NCI-H82 treated with DMSO at 0.1 percent for 48 hours (cell line): Measurements from ENCODE around the gene ANKRD55.
"Not testable (repeated sequence)": the region's sequence is repeated elsewhere in the genome, so short reads cannot be mapped to it uniquely, and the experiment has no call there.

Experiments
- DNase-seq: peaks from one replicate; lab custom pipeline; 2025; ENCODE audit not compliant: unreplicated experiment; lab: John Stamatoyannopoulos, UW

The ANKRD55 gene

GRCh38 chr5:56253924-56254323, 20.8 kb upstream of the ANKRD55 start:
- no peak for DNase-seq

DNA sequence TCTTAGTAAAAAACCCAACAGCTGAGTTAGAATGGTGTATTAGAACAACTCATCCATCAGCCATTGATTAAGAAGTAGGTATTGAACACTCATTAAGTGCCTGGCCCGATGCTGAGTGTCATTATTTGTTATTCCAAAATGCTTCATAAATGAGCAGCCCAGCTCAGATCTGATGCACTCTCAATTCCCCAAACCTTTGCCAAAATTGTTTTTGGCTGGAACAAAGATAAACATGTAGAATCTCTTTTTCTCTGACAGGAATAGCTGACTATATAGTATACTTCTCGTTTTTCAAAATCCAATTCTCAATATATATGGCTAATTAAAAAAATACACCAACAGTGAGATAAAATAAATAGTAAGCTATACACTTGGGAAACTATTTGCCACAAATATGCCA, 20.0 kb upstream of the ANKRD55 start:
- DNase-seq: no peak

GRCh38 chr5:56251918-56252553, 18.9 kb upstream of the ANKRD55 start:
- no peak for DNase-seq

GRCh38 chr5:56251440-56251839, 18.3 kb upstream of the ANKRD55 start:
- no peak for DNase-seq

DNA sequence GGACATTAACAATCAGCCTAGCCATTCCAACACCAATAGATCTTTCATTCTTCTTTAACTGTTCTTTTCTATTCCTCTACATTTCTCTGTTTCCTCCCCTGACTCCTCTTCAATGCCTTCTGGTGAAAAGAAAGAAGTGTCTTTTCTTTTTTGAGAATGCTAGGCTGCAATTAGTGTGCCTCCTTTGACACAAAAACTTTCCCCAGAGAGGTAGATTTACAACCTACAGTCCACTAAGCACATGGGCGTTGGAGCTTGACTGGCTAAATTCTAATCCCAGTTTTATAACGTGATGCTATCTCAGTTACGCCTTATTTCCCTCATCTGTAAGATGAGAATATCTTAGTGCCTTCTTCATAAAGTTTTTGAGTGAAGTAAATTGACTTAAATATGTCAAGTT, 16.9 kb upstream of the ANKRD55 start:
- DNase-seq: no peak

- not testable (repeated sequence) for DNase-seq
Observed at GRCh38 chr5:56249085-56249484, 16.0 kb upstream of the ANKRD55 start.

GRCh38 chr5:56247592-56247991, 14.5 kb upstream of the ANKRD55 start:
- no peak for DNase-seq

DNA sequence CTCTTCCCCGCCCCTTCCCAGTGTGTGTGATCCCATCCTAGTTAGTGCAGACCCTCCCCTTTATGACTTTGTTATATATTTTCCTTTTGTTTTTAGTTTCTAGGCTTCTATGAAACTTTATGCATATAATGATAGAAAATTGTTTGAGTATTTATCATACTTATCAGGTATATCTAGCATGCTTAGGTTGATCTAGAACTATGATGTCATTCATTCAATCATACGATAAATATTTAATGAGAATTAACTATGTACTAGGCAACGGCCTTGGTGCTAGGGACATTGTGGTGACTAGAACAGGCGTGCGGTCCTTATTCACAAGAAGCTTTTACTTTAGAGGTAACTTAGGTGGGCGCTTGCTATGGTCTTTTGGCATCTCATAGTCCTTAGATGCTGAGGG, 13.6 kb upstream of the ANKRD55 start:
- no peak for DNase-seq

DNA sequence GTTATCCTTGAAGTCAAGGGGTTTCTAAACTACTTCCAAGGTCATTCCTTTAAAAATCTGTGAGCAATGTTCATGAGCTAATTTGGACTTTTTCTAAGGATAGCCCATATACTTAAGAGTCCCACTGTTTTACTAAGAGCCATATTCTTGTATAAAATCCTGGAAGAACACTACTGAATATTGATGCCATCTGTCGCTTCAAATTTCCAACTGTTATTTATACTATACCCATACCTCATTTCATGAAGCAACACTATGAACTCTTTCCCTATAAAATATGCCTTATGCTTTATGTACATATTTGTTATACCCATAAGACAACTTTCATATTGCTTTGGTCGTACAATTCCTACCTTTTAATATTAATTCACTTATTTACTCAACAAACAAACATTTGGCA, 12.4 kb upstream of the ANKRD55 start:
- DNase-seq: no peak

- no peak for DNase-seq
Observed at GRCh38 chr5:56244627-56245026, 11.5 kb upstream of the ANKRD55 start.

DNA sequence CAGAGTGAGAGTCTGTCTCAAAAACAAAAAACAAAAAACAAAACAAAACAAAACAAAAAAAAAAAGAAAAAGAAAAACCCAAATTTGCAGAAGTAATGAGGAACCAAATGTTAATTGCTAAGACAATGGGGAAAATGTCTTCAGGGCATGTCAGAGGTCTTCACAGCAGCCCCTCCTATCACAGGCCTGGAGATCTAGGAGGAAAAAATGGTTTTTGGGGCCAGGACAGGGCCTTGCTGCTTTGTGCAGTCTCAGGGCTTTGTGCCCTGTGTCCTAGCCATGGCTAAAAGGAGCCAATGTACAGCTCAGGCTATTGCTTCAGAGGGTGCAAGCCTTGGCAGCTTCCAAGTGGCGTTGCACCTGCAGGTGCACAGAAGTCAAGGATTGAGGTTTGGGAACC, 9.1 kb upstream of the ANKRD55 start:
- not testable (repeated sequence) for DNase-seq

GRCh38 chr5:56232538-56232937, 592 bp downstream of the ANKRD55 start:
- DNase-seq: no peak

- DNase-seq: no peak
Observed at GRCh38 chr5:56230576-56230975, 2.6 kb downstream of the ANKRD55 start.

GRCh38 chr5:56229111-56229510, 4.0 kb downstream of the ANKRD55 start:
- DNase-seq: no peak

DNA sequence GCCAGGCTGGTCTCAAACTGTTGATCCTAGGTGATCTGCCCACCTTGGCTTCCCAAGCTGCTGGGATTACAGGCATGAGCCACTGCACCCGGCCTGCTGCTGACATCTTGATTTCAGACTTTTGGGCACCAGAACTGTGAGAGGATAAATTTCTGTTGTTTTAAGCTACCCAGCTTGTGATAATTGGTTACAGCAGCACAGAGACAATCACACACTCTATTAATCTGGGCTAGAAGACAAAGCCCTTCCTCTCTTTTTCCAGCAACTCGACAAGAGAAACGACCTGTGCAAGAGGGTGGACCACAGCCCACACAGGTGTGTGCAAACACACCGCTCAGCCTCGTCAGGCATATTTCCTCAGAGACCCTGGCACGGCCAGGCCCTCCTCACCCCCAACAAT, 4.5 kb downstream of the ANKRD55 start:
- no peak for DNase-seq

DNA sequence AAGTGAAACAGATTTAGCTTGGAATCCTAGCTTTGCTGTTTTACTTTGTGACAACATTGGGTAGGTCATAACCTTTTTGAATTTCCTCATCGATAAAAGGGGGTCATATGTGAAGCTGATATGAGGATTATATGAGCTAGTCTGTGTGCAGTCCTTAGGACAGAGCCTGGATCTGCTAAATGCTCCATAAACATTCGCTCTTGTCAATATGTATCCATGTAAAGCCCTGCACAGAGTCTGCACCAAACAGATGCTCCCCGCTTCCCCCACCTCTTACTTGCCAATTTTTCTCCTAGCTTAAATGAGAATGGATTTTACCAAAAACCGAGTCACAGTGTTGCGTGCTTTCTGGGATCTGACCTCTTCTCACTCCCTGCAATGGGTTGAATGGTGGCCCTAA, 5.4 kb downstream of the ANKRD55 start:
- no peak for DNase-seq

DNA sequence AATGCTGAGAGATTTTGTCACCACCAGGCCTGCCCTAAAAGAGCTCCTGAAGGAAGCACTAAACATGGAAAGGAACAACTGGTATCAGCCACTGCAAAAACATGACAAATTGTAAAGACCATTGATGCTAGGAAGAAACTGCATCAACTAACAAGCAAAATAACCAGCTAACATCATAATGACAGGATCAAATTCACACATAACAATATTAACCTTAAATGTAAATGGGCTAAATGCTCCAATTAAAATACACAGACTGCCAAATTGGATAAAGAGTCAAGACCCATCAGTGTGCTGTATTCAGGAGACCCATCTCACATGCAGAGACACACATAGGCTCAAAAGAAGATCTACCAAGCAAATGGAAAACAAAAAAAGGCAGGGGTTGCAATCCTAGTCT, 9.8 kb downstream of the ANKRD55 start:
- DNase-seq: not testable (repeated sequence)

- DNase-seq: not testable (repeated sequence)
Observed at GRCh38 chr5:56221601-56222000, 11.5 kb downstream of the ANKRD55 start.

GRCh38 chr5:56215019-56215830, 17.9 kb downstream of the ANKRD55 start:
- DNase-seq: no peak

- DNase-seq: not testable (repeated sequence)
Observed at GRCh38 chr5:56213886-56214535, 19.1 kb downstream of the ANKRD55 start.

DNA sequence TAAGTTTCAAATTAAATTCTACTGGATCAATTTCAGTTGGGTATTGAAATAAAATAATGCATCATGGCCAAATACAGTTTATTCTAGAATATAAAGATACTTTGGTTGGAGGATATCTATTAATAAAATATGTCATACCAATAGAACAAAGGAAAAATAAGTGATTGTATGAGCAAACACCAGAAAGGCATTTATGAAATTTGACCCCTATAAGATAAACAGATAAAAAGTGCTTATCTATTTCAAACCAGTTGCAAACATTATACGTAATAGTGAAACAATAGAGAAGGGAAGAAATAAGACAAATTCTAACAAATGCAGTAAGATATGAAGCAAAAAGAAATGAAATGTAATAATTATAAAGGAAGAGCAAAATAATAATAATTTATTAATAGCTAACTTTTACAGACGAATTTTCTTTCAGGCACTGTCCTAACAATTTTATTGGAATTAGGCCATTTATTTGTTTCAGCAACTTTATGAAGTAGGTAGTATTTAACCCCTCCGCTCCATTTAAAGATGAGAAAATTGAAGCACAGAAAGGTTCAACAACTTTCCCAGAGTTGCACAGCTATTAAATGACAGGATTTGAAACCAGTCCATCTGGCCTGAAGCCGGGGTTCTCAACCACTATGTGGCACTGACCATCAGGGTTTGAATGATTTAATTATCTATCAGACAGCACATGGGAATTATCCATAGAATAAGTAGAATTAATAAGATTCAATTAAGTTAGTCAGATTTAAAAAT, 20.8 kb downstream of the ANKRD55 start:
- no peak for DNase-seq
